ENCODE data around the gene KLHL26. TPM values are rescaled to one million over a fixed set of nuclear protein-coding genes. Genes with fewer than 3 reads are reported as not detected.

Gene KLHL26
- total and polyA plus RNA-seq, 2 of the 13 experiments (the other 11 are each of a cell fraction or from before 2014, with no cell fraction given) = 1.5 to 1.7 TPM

DNA sequence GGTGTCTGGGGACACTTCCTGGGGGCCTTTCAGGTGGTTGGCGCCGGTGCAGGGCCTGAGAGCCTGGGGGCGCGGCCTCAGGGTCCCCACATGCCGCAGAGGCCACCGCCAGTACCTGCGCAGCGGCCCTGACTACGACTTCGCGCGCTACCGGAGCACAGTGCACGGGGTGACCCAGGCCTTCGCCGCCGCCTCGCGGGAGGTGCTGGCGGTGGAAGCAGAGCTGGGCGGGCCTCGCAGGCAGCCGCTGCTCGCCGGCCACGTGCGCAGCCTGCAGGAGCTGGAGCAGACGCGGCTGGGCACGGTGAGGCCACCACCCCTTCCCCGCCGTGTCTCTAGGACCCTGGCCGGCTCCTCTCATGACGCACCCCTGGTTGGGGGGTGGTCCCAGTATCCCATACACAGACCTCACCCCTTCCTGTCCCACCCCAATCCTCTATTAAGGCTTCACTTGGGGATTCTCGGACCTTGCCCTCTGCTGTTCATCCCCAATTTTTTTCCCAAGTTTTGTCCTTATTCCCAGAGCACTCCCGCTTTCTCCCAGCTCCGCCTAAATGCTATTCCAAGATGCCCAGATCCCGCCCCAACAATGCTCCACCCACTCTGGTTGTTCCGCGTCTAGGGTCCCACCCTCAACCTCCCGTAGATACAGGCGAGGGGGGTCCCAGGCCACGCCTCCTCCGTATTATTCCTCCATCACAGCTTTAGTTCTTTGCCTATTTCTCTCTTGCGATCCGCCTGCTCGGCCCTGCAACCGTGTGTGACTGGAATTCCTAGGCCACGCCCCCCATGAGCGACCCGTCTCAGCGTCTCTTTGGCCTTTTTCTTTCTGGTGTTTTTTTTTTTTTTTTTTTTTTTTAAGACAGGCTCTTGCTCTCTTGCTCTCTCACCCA lies 47.2 kb upstream of the KLHL26 start (continued):
- TF ChIP-seq, protein P1, sequence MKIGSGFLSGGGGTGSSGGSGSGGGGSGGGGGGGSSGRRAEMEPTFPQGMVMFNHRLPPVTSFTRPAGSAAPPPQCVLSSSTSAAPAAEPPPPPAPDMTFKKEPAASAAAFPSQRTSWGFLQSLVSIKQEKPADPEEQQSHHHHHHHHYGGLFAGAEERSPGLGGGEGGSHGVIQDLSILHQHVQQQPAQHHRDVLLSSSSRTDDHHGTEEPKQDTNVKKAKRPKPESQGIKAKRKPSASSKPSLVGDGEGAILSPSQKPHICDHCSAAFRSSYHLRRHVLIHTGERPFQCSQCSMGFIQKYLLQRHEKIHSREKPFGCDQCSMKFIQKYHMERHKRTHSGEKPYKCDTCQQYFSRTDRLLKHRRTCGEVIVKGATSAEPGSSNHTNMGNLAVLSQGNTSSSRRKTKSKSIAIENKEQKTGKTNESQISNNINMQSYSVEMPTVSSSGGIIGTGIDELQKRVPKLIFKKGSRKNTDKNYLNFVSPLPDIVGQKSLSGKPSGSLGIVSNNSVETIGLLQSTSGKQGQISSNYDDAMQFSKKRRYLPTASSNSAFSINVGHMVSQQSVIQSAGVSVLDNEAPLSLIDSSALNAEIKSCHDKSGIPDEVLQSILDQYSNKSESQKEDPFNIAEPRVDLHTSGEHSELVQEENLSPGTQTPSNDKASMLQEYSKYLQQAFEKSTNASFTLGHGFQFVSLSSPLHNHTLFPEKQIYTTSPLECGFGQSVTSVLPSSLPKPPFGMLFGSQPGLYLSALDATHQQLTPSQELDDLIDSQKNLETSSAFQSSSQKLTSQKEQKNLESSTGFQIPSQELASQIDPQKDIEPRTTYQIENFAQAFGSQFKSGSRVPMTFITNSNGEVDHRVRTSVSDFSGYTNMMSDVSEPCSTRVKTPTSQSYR (CRISPR knock-in tag; IDR thresholded peaks at IDR 0.05; ENCODE audit: borderline replicate concordance) = peak; percentile 31; the same call in 1 of the 2 replicates
- TF ChIP-seq ZNF562 (CRISPR knock-in tag; IDR thresholded peaks at IDR 0.05; ENCODE audit: borderline replicate concordance) = no peak
- TF ChIP-seq ZNF230 (CRISPR knock-in tag; IDR thresholded peaks at IDR 0.05) = peak; percentile 88
- TF ChIP-seq ZBTB8A (CRISPR knock-in tag; IDR thresholded peaks at IDR 0.05; ENCODE audit: borderline replicate concordance, low read depth) = 0 out of 2 replicates have a peak, but pooled peaks have one; percentile 7
- peak; percentile 50; the same call in 1 of the 2 replicates for TF ChIP-seq ZNF780A (CRISPR knock-in tag; IDR thresholded peaks at IDR 0.05)
- no peak for TF ChIP-seq ZNF382 (CRISPR knock-in tag; IDR thresholded peaks at IDR 0.05; ENCODE audit: borderline replicate concordance)
- TF ChIP-seq MEF2D (CRISPR knock-in tag; IDR thresholded peaks at IDR 0.05) = peak; percentile 45; the same call in 1 of the 2 replicates
- TF ChIP-seq ZNF326 (CRISPR knock-in tag; IDR thresholded peaks at IDR 0.05; ENCODE audit: borderline replicate concordance) = peak; percentile 38; the same call in 1 of the 2 replicates
- TF ChIP-seq ZNF12 (CRISPR knock-in tag; IDR thresholded peaks at IDR 0.05) = 0 out of 2 replicates have a peak, but pooled peaks have one; percentile 54
- TF ChIP-seq MYC (CRISPR knock-in tag; IDR thresholded peaks at IDR 0.05; ENCODE audit: borderline replicate concordance) = peak; percentile 96
- TF ChIP-seq NFE2 (CRISPR knock-in tag; IDR thresholded peaks at IDR 0.05) = no peak
- TF ChIP-seq FIP1L1 (IDR thresholded peaks at IDR 0.05; ENCODE audit: borderline replicate concordance, insufficient read depth, low read depth, low read length) = no peak
- TF ChIP-seq, protein P2, sequence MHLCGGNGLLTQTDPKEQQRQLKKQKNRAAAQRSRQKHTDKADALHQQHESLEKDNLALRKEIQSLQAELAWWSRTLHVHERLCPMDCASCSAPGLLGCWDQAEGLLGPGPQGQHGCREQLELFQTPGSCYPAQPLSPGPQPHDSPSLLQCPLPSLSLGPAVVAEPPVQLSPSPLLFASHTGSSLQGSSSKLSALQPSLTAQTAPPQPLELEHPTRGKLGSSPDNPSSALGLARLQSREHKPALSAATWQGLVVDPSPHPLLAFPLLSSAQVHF (CRISPR knock-in tag; IDR thresholded peaks at IDR 0.05) = no peak
- TF ChIP-seq ZNF816 (CRISPR knock-in tag; IDR thresholded peaks at IDR 0.05; ENCODE audit: borderline replicate concordance) = no peak; the same call in 1 of the 2 replicates
- TF ChIP-seq ZMYM2 (CRISPR knock-in tag; IDR thresholded peaks at IDR 0.05) = peak; percentile 74; the same call in 1 of the 2 replicates
- no peak for TF ChIP-seq NCOA5 (CRISPR knock-in tag; IDR thresholded peaks at IDR 0.05)
- TF ChIP-seq, protein P3, sequence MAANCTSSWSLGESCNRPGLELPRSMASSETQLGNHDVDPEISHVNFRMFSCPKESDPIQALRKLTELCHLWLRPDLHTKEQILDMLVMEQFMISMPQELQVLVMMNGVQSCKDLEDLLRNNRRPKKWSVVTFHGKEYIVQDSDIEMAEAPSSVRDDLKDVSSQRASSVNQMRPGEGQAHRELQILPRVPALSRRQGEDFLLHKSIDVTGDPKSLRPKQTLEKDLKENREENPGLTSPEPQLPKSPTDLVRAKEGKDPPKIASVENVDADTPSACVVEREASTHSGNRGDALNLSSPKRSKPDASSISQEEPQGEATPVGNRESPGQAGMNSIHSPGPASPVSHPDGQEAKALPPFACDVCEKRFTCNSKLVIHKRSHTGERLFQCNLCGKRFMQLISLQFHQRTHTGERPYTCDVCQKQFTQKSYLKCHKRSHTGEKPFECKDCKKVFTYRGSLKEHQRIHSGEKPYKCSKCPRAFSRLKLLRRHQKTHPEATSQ (CRISPR knock-in tag; IDR thresholded peaks at IDR 0.05; ENCODE audit: borderline replicate concordance) = 0 out of 2 replicates have a peak, but pooled peaks have one; percentile 46
- TF ChIP-seq, protein P4, sequence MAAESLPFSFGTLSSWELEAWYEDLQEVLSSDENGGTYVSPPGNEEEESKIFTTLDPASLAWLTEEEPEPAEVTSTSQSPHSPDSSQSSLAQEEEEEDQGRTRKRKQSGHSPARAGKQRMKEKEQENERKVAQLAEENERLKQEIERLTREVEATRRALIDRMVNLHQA (CRISPR knock-in tag; IDR thresholded peaks at IDR 0.05) = no peak
- TF ChIP-seq WIZ (CRISPR knock-in tag; IDR thresholded peaks at IDR 0.05) = peak; percentile 53; the same call in 1 of the 2 replicates
